GM04504 (cell line): Measurements from ENCODE around the gene EXOSC5.
"Not testable (repeated sequence)": the region's sequence is repeated elsewhere in the genome, so short reads cannot be mapped to it uniquely, and the experiment has no call there.

Experiments
- DNase-seq: peaks from one replicate; pipeline ENCODE4 v3.0.0-alpha.2; 2012; ENCODE audit warnings: low read depth

The EXOSC5 gene

DNA sequence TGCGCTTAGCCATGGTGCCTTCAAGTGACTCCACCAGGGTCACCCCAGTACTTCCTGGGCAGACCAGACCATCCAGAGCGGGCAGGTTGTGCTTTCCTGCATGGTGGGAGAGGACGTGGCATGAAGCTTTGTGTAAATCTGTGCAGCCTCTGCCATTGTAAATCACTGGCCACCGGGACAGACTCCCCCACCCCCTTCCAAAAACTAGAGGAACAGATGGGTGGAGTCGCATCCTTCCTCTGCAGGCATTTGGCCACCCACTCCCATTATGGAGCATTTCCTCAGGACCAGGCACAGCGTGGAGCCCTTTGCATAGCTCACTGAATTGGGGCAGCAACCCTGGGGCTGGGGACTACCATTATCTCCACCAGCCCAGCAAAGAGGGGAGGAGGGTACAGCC is 8.6 kb upstream of the EXOSC5 start:
- DNase-seq: no peak

DNA sequence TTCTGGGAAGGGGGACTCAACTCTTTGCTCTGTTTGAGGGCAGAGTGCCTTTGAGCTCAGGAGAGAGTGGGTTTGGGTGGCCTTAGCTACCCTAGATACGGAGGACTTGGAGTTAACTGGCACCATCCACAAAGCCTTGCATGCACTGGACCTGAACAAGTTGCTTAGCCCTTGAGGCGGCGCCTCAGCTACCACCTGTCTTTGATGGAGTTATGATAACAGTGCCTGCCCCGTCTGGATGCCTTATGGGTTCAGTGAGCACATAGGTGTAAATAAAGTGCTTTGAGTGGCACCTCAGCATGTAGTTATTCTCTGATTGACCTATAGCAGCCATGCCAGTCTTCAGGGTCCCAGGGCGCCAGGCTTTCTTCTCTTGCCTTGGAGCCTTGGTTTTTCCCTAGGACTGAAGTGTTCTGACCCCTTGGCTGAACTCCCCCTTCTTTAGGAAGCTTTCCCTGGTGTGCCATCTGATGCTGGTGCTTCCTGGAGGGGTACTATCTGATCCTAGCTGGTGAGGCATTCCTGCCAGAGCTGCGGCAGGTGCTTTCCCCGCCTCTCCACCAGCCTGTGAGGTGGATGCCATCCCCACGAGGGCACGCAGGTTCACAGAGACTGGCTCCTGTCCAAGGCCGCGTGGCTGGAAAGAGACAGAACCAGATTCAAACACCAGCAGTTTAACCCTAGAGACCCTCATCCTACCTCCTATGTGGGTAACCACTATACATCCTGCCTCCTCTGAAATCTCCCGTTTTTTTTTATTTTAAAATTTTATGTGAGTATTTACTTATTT is 6.2 kb upstream of the EXOSC5 start:
- no peak for DNase-seq

DNA sequence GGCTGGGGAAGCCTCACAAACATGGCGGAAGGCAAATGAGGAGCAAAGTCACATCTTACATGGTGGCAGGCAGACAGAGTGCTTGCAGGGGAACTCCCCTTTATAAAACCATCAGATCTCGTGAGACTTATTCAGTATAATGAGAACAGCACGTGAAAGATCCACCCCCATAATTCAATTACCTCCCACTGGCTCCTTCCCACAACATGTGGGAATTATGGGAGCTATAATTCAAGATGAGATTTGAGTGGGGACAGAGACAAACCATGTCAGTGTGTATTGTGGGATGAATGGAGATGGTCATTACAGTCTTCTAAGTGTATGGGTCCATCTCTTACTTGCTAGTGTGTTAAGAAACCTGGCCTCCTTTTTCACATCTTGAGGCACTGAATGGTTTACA is 4.9 kb upstream of the EXOSC5 start:
- no peak for DNase-seq

DNA sequence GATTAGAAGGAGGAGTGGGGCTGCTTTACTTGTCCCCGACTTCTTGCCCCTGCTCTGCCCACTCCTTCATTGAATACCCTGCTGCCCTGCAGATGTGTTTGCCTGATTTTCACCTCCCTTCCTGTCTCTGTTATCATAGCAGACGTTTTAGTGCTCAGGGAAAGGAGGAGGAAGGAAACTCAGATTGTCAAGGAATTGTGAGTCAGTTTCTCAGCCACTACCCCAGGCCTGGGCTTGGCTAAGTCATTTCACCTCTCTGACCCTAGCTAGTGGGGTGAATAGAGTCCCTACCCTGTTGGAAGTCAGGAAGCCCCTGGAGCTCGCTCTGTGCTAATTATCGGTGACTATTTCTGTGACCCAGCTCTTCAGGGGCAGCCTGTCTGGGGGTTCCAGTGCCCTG is 4.3 kb upstream of the EXOSC5 start:
- no peak for DNase-seq

DNA sequence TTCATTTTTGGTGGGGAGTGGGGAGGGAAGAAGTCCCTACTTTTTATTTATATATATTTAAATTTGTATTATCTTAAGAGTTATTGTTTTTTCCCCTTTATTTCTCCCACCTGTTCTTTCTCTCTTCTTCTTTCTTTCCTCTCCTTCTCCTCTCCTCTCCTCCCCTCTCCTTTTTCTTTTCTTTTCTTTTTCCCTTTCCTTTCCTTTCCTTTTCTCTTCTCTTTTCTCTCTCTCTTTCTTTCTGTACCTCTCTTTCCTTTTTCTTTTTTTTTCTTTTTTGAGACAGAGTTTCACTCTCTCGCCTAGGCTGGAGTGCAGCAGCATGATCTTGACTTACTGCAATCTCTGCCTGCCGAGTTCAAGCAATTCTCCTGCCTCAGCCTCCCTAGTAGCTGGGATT is 2.4 kb upstream of the EXOSC5 start:
- DNase-seq: no peak

DNA sequence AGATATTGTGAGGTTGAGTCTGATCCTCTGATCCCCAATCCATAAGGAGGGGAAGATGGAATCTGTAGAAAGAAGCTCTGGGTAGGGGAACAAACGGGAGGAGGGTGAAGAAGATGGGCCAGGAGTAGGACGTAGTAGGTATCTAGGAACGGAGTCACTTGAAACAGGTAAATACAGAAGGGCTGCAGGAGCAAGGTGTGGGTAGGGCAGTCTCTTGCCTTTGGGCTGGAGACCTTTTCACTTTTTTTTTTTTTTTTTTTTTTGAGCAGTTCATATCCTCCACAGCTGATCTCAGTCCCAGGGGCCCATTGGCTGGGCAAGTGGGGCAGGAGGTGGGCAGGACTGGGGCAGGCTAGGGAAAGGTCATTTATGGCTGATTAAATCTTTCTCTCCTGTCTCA is 1.9 kb upstream of the EXOSC5 start:
- no peak for DNase-seq

DNA sequence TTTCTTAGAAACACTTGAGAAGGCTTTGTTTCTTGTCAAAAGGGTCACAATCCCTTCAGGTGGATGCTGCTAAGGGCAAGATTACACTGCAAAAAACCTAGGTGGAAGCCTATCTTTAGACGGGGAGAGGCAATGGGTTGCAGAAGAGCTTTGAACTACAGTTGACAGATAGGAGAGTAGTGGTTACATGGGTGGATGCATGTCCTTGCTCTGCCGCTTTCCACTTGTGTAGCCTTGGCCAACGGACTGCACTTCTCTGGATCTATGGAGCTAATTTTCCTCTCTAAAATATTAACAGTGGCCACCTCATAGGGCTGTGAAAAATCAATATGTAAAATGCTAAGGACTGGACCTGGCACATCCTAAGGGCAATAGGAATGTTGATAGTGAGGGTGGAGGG is 1.4 kb upstream of the EXOSC5 start:
- no peak for DNase-seq

DNA sequence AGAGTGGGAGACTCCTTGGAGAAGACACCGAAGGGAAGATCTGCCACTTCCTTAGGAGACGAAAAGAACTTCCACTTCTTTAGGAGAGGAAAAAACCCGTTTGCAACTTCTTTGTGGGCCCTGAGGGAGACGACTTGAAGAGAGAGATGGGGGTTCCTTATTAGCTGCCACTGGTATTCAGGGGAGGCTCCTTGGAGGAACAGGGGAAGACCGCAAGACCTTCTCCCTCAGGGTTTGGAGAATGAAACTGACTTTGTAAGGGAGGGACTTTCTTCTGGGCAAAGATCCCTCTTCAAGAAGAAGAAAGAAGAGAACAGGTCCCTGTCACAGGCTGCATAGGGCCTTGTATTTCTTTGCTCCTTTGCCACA is 875 bp upstream of the EXOSC5 start:
- DNase-seq: no peak

DNA sequence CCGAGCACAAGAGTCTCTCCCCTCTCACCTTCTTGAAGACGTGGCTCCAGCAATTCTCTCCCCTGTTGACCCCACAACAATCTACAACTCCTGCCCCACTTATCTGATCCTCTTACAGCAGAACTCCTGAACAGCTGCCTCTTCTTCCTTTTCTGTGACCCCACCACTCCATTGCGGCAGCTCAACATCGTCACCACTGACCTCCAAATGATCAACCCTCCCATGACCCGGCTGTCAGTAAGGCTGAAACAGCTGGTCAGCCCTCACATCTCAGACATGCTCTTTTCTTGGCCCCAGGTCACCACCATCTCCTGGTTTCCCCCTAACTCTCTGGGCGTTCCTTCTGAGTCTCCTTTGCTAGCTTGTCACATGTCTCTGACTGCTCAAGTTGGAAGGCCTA is 1.8 kb downstream of the EXOSC5 start:
- DNase-seq: no peak

DNA sequence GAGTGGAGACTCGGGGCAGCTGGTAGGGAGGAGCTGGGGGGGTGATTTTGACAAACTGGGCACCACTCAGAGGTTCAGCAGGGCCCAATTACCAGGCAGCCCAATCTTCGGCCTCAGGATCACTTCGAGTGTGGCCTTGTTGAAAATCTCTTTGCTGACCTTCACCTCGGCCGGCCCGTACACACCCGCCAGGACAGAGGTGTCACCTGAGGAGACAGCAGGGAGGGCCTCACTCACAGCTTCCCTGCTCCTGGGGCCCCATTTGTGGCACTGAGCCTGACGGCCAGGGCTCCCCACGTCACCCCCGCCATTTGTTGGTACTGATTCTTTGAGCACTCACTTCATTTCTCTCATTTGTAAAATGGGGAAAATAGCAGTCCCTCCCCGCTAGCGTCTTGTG is 4.4 kb downstream of the EXOSC5 start:
- DNase-seq: no peak

DNA sequence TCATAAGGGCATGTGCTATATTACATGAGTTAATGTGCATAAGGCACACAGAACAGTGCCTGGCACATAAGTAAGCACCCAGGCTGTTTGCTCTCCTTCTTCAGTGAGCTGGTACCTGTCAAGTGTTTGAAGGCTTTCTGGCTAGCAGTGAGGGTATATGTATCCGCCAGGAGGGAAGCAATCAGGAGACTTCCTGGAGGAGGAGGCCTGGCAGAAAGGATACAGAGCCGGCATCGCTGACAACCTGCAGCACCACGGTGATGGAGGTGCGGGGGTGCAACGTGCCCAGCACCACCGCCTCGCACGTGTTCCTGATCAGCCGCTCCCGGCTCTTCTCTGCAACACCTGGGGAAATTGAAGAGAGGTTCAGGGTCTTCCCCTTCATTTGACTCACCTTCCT is 5.5 kb downstream of the EXOSC5 start:
- DNase-seq: no peak

DNA sequence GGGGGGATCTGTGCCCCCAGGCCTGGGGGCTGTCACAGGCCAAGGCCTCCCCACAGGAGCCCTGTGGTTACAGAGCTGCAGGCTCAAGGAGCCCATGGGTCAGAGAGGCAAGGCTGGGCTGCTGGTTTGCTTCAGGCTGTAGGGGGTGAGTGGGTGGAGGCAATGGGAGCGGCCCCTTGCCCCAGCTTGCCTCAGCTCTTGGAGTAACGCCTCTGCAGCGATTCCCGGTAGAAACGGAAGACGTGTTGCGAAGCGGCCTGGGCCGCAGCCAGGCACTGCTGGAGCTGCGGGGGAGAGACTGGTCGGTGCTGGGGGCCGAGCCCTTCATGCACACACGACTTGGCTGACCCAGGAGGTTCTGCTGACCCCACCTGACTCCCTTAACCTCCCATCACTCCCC is 10.7 kb downstream of the EXOSC5 start:
- DNase-seq: no peak

DNA sequence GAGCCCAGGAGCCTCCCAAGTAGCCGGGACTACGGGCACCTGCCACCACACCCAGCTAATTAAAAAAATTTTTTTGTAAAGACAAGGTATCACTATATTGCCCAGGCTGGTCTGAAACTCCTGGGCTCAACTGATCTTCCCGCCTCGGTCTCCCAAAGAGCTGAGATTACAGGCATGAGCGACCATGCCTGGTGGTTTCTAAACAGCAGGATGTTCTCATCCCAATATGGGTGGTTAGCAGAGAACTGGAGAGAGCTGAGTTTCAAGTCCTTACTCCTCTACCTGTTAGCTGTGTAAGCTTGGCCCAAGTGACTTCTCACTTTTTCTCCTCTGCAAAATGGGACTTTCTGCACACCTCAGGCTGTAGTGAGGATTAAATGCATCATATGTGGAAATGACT is 12.8 kb downstream of the EXOSC5 start:
- no peak for DNase-seq

DNA sequence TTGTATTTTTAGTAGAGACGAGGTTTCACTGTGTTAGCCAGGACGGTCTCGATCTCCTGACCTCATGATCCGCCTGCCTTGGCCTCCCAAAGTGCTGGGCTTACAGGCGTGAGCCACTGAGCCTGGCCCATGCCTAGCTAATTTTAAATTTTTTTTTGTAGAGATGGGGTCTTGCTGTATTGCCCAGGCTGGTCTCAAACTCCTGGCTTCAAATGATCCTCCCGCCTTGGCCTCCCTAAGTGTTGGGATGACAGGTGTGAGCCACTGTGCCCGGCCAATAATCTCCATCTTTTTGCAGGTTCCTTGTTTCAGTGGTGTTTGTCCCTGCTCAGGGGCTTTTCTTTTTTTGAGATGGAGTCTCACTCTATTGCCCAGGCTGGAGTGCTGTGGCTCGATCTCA is 15.6 kb downstream of the EXOSC5 start:
- DNase-seq: not testable (repeated sequence)

DNA sequence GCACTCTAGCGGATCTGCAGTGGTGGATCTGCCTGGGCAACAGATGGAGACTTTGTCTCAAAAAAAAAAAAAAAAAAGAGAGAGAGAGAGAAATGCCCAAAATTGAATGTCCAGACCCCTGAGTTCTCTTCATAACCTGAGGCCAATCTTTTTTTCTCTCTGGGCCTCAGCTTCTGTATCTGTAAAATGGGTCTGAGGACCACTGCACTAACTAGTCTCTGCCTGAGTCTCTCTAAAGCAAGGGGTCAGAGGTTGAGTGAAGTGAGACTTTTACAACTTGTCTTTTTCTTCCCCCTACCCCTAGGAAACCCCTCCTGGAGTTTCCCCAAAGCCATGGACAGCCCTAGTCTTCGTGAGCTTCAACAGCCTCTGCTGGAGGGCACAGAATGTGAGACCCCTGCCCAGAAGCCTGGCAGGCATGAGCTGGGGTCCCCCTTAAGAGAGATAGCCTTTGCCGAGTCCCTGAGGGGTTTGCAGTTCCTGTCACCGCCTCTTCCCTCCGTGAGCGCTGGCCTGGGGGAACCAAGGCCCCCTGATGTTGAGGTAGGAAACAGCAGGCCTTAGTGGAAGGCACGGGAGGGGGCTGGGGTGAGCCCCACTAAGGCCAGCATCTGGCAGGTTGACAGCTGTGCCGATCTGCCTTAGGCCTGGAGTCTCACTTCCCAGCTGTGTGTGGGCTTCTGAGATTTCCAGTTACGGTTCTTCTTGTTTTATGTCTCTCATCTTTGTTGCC is 19.0 kb downstream of the EXOSC5 start:
- no peak for DNase-seq

DNA sequence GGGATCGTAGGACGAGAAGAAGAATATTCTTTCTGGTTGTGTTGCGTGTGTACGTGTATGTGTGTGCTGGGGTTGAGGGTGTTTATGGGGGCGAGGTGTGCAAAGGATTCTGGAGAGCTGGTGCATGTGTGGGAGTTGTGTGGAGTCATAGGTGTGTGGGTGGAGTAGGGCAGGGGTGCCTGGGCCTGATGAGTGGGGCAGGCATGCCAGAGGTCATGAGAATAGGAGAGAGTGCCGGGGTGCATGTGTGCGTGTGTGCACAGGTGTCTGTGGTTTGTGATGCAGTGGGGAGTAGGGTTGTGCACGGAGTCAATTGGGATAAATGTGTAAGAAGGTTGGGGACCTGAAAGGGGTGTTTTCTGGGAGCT is 20.2 kb downstream of the EXOSC5 start:
- no peak for DNase-seq

DNA sequence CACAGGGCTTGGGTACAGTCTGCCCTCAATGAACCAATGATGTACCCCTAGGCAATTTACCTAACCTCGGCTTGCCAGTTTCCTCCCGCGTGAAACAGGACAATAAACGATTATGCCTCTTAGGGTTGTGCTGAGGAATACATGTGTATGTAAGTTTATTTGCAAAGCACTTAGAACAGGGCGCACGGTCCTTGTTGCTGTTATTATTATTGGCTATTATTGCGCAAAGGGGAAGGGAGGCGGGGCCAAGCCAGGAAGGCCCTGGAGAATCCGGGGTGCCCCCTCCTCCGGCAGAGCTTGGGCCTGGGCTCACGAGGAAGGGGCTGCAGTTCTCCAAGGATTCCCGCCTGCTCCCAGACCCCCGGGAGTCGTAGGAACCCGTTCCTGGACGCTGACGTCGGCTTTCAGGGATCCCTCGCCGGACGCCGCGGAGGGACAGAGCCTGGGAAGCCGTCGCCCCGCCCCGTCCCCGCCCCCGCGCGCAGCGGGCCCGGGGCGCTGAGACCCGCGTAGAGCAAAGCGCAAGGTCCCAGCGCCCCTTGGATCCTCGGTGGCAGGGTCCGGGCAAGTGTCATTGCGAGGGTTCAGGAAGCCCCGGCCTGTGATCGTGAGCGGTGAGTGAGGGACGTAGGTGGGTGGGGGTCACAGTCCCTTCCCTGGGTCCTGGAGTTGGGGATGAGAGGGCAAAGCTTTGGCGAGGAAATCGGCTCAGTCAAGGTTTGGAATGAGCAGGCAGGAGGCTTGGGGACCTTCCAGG is 20.7 kb downstream of the EXOSC5 start, which contains the start of gene TMEM91:
Gene TMEM91, plus strand, starts transcription at position 293 of the 757 bp plus-strand sequence. CDS start 1,777 bp downstream, outside the sequence.
- no peak for DNase-seq

DNA sequence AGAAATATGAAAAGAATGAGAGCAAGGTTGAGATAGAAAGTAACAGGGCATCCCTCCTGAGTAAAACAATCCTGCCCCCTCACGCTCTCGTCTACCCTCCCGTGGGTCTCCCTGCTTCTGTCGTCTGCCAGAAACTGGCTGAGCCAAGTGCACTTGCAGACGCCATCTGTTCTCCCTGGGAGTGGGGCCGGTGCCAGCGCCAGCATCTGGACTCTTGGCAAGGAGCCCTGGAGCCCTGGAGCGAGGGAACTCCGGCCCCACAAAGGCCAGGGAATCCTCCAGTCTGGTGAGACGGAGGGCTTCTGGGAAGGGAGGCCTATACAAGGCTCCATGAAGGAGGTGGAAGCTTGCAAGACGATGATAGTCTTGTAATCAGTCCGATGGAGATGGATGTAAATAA is 23.2 kb downstream of the EXOSC5 start:
- peak; percentile 82 for DNase-seq

DNA sequence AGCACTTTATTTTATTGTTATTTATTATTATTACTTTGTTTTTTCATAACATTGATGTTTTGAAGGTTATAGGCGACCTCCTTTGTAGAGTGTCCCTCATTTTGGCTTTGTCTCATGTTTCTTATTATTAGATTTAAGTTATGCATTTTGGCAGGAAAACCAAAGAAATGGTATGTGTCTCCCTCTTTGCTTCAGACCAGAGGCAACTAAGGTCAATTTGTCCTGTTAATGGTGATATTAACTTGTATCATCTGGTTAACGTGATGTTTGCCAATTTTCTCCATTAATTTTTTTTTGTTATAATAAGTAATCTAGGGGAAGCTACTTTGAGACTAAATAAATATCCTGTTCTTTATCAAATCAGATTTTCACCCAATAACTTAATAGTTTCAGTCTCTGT is 24.7 kb downstream of the EXOSC5 start:
- DNase-seq: no peak

DNA sequence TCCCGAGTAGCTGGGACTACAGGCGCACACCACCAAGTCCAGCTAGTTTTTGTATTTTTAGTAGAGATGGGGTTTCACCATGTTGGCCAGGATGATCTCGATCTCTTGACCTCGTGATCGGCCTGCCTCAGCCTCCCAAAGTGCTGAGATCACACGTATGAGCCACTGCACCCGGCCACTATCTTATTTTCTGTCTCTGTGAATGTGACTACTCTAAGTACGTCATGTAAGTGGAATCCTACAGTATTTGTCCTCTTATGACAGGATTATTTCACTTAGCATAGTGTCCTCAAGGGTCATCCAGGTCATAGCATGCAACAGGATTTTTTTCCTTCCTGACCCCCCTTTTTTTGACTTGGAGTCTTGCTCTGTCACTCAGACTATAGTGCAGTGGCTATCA is 25.6 kb downstream of the EXOSC5 start:
- no peak for DNase-seq

DNA sequence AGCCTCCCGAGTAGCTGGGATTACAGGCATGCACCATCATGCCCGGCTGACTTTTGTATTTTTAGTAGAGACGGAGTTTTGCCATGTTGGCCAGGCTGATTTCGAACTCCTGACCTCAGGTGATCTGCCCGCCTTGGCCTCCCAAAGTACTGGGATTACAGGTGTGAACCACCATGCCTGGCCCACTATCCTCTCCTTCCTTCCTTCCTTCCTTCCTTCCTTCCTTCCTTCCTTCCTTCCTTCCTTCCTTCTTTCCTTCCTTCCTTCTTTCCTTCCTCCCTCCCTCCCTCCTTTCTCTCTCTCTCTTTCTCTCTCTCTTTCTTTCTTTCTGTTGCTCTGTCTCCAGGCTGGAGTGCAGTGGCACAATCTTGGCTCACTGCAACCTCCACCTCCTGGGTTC is 26.0 kb downstream of the EXOSC5 start:
- DNase-seq: not testable (repeated sequence)

DNA sequence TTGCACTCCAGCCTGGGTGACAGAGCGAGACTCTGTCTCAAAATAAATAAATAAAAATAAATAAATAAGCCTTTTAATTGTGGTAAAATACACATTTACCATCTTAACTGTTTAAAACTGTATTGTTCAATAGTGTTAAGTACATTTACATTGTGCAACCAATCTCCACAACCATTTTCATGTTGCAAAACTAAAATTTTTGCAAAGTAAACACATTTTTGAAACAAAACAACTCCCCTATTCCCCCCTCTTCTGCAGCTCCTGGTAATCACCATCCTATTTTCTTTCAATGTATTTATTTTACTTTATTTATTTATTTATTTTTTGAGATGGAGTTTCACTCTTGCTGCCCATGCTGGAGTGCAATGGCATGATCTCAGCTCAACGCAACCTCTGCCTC is 27.4 kb downstream of the EXOSC5 start:
- DNase-seq: no peak

DNA sequence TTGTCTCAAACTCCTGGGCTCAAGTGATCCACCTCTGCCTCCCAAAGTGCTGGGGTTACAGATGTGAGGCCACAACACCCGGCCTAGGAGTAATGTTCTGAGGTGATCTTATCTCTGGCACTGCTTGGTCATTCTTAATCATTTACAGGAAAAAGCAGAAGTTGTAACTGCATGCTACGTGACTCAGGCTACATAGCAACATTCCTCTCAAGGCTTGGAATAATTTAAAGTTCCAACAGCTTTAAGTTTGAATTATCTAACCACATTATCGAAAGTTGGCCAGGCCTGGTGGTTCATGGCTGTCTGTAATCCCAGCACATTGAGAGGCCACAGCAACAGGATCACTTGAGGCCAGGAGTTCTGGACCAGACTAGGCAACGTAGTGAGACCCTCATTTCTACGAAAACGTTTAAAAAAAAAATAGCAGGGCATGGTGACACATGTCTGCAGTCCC is 29.3 kb downstream of the EXOSC5 start:
- DNase-seq: peak; percentile 78
